Measurements from ENCODE around the gene CYP2B6.
"Not testable (repeated sequence)": the region's sequence is repeated elsewhere in the genome, so short reads cannot be mapped to it uniquely, and the experiment has no call there.

Gene CYP2B6

DNA sequence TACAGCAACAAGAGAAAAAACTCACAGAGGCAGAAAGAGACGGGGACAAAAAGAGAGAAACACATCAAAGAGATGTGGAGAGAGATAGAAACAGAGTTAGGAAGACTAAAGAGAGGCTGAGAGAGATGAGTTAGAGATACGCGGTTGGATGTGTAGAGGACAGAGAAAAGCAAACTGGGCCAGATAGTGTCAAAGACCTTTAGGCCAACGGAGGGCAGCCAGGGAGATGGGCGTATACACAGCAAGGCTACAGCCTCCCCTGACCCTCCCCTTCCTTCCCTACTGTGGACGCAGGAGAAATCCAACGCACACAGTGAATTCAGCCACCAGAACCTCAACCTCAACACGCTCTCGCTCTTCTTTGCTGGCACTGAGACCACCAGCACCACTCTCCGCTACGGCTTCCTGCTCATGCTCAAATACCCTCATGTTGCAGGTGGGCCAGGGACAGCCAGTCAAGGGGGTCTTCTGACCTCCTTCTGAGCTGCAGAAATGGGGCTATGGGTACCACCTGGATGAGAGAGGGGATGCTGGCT is 18.7 kb downstream of the CYP2B6 start:
- H3K27me3 Mint-ChIP-seq, result peaks cover 47% of the 10 kb centered on the region
- no peak overlapping the region for H3K27ac Mint-ChIP-seq
- H3K4me1 Mint-ChIP-seq (ENCODE audit: low read depth), result no peaks in the 10 kb centered on the region
- H3K9me3 Mint-ChIP-seq, result no peaks in the 10 kb centered on the region
- no peak overlapping the region for H3K4me3 Mint-ChIP-seq
- H3K36me3 Mint-ChIP-seq (ENCODE audit: low read depth), result no peaks in the 10 kb centered on the region

DNA sequence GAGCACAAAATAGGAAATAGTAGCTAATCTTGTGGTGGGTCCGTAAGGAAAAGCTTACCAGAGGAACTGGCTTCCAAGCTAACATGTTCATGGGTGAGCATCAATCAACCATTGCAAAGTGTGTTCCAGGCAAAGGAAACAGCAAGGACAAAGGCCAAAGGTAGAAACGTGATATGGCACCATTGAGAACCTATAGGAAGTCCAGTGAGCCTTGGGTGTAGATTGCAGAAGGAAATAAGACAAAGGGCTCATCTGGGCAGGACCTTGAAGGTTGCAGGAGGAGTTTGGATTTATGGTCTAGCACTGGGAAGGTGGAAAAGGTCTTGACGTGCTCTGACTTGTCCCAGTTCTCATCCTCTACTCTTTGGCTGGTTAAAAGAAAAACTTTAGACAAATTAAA is 22.3 kb downstream of the CYP2B6 start:
- Mint-ChIP-seq H3K27ac (no peak overlapping the region), H3K9me3 (no peaks in the 10 kb centered on the region), H3K4me3 (no peak overlapping the region), H3K36me3 (ENCODE audit: low read depth) (no peaks in the 10 kb centered on the region), H3K27me3 (peaks cover 38% of the 10 kb centered on the region), H3K4me1 (ENCODE audit: low read depth) (no peaks in the 10 kb centered on the region)

DNA sequence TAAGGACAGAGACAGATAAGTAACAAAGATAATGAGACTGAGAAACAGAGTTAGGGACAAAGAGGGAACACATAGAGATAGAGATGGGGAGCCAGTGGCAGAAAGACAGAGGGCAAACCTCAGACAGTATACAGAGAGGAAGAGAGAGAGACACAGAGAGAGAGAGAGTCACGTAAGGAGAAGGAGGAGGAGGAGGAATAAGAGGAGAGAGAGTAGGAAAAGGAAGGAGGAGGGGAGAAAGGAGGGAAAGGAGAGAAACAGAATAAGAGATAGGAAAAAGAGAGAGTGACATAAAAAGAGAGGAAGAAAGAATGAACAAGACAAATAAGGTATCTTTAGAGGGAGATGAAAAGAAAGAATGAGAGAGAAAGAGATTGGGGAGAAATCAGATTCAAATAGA is 23.6 kb downstream of the CYP2B6 start:
- Mint-ChIP-seq H3K27ac (no peak overlapping the region), H3K27me3 (peaks cover 41% of the 10 kb centered on the region)

GRCh38 chr19:41016488-41017071 is 25.5 kb downstream of the CYP2B6 start:
- H3K4me1 Mint-ChIP-seq (ENCODE audit: low read depth), result no peaks in the 10 kb centered on the region
- no peak overlapping the region for H3K4me3 Mint-ChIP-seq
- H3K27me3 Mint-ChIP-seq, result peaks cover 30% of the 10 kb centered on the region
- no peaks in the 10 kb centered on the region for H3K9me3 Mint-ChIP-seq
- H3K36me3 Mint-ChIP-seq (ENCODE audit: low read depth), result no peaks in the 10 kb centered on the region
- H3K27ac Mint-ChIP-seq, result no peak overlapping the region

More for the DNA sequence above, 23.6 kb downstream of the CYP2B6 start:
- Mint-ChIP-seq H3K4me3 (no peak overlapping the region), H3K9me3 (no peaks in the 10 kb centered on the region), H3K4me1 (ENCODE audit: low read depth) (no peaks in the 10 kb centered on the region), H3K36me3 (ENCODE audit: low read depth) (no peaks in the 10 kb centered on the region)

GRCh38 chr19:41018736-41019290 is 27.7 kb downstream of the CYP2B6 start:
- Mint-ChIP-seq H3K27ac (no peak overlapping the region), H3K27me3 (peaks cover 20% of the 10 kb centered on the region), H3K4me3 (no peak overlapping the region), H3K9me3 (no peaks in the 10 kb centered on the region), H3K36me3 (ENCODE audit: low read depth) (no peaks in the 10 kb centered on the region), H3K4me1 (ENCODE audit: low read depth) (no peaks in the 10 kb centered on the region)

DNA sequence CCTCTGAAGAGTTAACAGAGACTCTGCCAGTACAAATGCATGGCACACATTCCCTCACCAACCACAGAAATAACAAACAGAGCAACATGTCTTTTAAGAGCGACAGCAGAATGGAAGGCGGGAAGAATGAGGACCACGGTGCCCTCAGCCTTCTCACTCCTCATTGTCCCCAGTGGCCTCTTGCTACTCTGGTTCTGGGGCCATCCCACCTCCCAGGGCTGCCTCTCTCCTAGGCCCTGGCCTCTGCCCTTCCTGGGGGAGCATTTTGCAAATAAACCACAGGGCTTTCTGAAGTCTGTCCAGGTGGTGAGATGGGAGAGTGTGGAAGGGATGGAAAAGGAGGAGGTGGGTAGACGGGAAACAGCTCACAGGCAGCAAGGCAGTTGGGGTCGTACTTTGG is 28.3 kb downstream of the CYP2B6 start:
- Mint-ChIP-seq H3K4me1 (ENCODE audit: low read depth) (no peaks in the 10 kb centered on the region), H3K27ac (no peak overlapping the region), H3K9me3 (no peaks in the 10 kb centered on the region), H3K4me3 (no peak overlapping the region), H3K36me3 (ENCODE audit: low read depth) (no peaks in the 10 kb centered on the region), H3K27me3 (peaks cover 22% of the 10 kb centered on the region)

- Mint-ChIP-seq H3K27ac (no peak overlapping the region), H3K4me3 (no peak overlapping the region), H3K9me3 (no peaks in the 10 kb centered on the region), H3K36me3 (ENCODE audit: low read depth) (no peaks in the 10 kb centered on the region), H3K27me3 (peaks cover 37% of the 10 kb centered on the region), H3K4me1 (ENCODE audit: low read depth) (no peaks in the 10 kb centered on the region)
Measured at GRCh38 chr19:41023193-41023592, 32.1 kb downstream of the CYP2B6 start.

DNA sequence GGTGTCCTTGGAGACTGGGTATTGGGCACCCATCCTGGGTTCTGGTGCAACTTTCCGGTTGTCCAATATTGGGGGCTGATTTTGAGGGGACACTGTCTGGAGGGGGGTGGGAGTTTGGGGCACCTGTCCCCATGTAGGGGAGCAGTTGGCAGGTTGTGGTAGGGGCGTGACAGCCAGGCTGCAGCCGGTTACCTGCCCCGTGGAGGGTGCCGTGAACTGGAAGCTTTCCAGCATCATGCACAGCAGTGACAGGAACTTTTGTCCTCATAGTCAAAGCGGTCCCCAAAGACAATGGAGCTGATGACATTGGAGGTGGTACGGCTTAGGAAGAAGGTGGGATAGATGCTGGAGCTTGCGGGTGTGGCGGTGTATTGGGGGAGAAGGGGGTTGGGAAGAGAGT is 34.3 kb downstream of the CYP2B6 start:
- Mint-ChIP-seq H3K9me3 (no peaks in the 10 kb centered on the region), H3K27ac (no peak overlapping the region), H3K36me3 (ENCODE audit: low read depth) (no peaks in the 10 kb centered on the region), H3K4me1 (ENCODE audit: low read depth) (no peaks in the 10 kb centered on the region), H3K4me3 (no peak overlapping the region), H3K27me3 (peaks cover 29% of the 10 kb centered on the region)

- no peaks in the 10 kb centered on the region for H3K36me3 Mint-ChIP-seq (ENCODE audit: low read depth)
- no peaks in the 10 kb centered on the region for H3K4me1 Mint-ChIP-seq (ENCODE audit: low read depth)
- H3K9me3 Mint-ChIP-seq, result no peaks in the 10 kb centered on the region
- H3K4me3 Mint-ChIP-seq, result no peak overlapping the region
- H3K27me3 Mint-ChIP-seq, result peaks cover 25% of the 10 kb centered on the region
- no peak overlapping the region for H3K27ac Mint-ChIP-seq
Measured at GRCh38 chr19:41025871-41026270, 34.8 kb downstream of the CYP2B6 start.

DNA sequence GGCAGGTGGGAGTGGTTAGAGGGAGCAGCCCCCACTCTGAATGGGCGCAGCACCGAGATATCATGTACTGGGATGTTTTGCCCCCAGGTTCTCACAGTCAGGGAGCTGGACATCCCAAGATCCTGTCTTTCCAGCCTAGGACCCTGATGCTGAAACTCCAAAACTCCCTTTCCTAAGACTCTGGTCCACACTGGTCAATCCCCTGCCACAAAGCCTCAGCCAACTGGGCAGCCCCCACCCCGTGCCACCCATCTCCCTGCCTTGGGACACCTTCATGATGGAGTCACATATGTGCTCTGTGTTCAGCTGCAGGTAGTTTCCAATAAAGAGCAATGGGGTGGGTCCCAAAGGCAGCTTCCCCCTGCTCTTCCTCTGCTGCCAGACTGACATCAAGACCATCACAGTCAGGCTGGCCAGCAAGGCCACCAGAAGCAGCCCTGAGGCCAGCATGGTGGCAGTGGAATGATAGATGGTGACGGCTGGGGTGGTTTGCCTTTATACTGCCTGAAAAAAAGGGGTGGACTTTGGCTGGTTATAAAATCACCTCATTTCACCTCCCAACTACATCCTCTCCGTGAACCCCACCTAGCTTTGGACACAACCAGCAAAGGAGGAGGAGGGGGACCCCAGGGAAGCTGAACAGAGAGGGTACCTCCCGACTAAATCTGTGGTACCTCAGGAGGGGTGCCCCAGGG is 36.3 kb downstream of the CYP2B6 start:
- H3K27ac Mint-ChIP-seq, result no peak overlapping the region
- no peak overlapping the region for H3K4me3 Mint-ChIP-seq
- no peaks in the 10 kb centered on the region for H3K4me1 Mint-ChIP-seq (ENCODE audit: low read depth)
- H3K9me3 Mint-ChIP-seq, result peaks cover 3% of the 10 kb centered on the region
- H3K36me3 Mint-ChIP-seq (ENCODE audit: low read depth), result no peaks in the 10 kb centered on the region
- peaks cover 25% of the 10 kb centered on the region for H3K27me3 Mint-ChIP-seq

DNA sequence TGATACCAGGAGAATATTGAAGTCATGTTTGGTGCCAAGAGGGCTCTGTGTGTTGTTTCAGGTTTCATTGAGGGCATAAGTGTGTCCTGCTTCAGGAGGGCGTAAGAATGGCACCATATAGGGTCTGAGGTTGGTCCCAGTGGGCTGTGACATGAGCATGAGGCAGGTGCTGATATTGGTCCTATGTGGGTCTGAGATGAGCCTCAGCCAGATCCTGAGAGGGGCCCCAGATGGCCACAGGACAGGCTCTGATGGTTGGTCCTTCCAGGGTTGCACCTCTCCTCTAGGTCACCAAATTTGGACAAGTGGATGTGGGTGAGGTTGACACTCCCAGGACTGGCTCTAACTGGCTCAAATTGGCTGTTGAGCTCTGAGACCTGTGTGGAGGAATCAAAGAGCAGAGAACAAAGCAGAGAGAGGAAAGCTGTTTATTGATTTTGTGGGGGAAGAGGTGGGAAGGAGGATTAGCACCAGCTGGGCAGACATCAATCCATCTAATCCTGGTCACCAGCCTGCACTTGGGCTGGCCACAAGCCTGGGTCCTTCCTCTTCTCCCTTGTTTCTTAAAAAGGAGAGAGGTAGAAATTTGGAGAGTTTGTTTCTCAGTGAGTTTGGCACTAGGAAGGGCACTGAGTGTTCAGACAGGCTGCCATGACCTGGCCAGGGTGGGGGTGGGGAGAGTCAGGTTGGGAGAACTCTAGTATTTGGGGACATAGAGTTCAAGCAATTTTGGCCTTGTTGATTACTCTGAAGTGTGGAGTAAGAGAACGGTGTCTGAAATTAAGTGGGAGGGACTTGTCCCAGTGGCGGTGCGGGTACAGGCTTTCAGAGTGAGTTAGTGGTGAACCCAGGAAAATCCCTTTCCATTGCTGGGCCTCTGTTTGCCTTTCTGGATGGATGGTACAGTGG is 38.7 kb downstream of the CYP2B6 start:
- Mint-ChIP-seq H3K4me1 (ENCODE audit: low read depth) (no peaks in the 10 kb centered on the region), H3K9me3 (peaks cover 8% of the 10 kb centered on the region), H3K27ac (no peak overlapping the region), H3K36me3 (ENCODE audit: low read depth) (no peaks in the 10 kb centered on the region), H3K4me3 (no peak overlapping the region), H3K27me3 (peaks cover 18% of the 10 kb centered on the region)

- Mint-ChIP-seq H3K4me3 (no peak overlapping the region), H3K27me3 (peaks cover 10% of the 10 kb centered on the region), H3K9me3 (peaks cover 8% of the 10 kb centered on the region), H3K4me1 (ENCODE audit: low read depth) (no peaks in the 10 kb centered on the region), H3K27ac (no peak overlapping the region), H3K36me3 (ENCODE audit: low read depth) (no peaks in the 10 kb centered on the region)
Measured at GRCh38 chr19:41030651-41031050, 39.6 kb downstream of the CYP2B6 start.

DNA sequence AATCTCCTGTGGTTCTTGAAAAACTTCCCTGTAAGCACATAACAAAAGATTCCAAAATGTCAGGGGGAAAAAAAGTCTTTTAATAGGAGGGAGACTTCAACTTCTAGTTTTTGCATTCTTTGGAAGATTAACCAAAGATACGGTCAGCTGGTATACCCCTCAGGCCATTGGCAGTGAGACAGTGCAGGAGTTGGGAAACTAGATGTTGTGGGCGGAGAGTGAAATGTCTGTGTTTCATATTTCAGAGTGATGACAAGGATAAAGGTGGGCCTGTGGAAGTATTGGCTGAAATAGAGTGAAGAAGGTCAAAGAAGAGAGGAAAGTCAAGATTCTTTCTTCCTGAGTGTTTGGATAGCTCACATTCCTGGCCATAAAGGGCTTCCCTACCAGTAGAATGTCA is 40.8 kb downstream of the CYP2B6 start:
- H3K4me1 Mint-ChIP-seq (ENCODE audit: low read depth), result no peaks in the 10 kb centered on the region
- no peak overlapping the region for H3K27ac Mint-ChIP-seq
- no peak overlapping the region for H3K4me3 Mint-ChIP-seq
- peaks cover 8% of the 10 kb centered on the region for H3K9me3 Mint-ChIP-seq
- H3K36me3 Mint-ChIP-seq (ENCODE audit: low read depth), result no peaks in the 10 kb centered on the region
- H3K27me3 Mint-ChIP-seq, result no peaks in the 10 kb centered on the region

GRCh38 chr19:41033324-41033723 is 42.2 kb downstream of the CYP2B6 start:
- not testable (repeated sequence) for H3K36me3 Mint-ChIP-seq (ENCODE audit: low read depth); H3K27me3 Mint-ChIP-seq; H3K27ac Mint-ChIP-seq; H3K4me3 Mint-ChIP-seq; H3K9me3 Mint-ChIP-seq; H3K4me1 Mint-ChIP-seq (ENCODE audit: low read depth)

DNA sequence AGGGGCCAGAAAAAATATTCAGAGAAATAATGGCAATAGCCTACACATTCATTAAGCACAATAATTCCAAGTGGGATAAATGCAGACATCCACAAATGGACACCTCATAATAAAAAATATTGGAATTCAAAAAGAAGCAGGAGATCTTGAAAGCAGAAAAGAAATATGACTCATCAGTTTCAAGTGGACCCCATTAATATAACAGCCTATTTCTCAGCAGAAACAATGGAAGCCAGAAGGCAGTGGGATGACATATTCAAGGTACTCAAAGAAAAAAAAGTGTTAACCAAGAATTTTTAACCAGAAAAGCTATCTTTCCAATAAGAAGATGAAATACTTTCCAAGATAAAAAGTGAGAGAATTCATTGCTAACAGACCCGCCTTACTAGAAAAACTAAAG is 48.7 kb downstream of the CYP2B6 start:
- H3K36me3 Mint-ChIP-seq (ENCODE audit: low read depth), result no peaks in the 10 kb centered on the region
- H3K4me1 Mint-ChIP-seq (ENCODE audit: low read depth), result no peaks in the 10 kb centered on the region
- no peak overlapping the region for H3K4me3 Mint-ChIP-seq
- H3K27me3 Mint-ChIP-seq, result no peaks in the 10 kb centered on the region
- H3K9me3 Mint-ChIP-seq, result peaks cover 3% of the 10 kb centered on the region
- no peak overlapping the region for H3K27ac Mint-ChIP-seq
